ENCODE results near the gene FAM117A.
"Not testable (repeated sequence)": the region's sequence is repeated elsewhere in the genome, so short reads cannot be mapped to it uniquely, and the experiment has no call there.

Gene FAM117A

GRCh38 chr17:49676276-49676868, 87.6 kb downstream of the FAM117A start:
- peaks cover 4% of the 10 kb centered on the region for H3K9me3 Mint-ChIP-seq
- H3K4me3 Mint-ChIP-seq, result peak overlapping the region; percentile 85
- peaks cover 6% of the 10 kb centered on the region for H3K27me3 Mint-ChIP-seq
- peaks cover 24% of the 10 kb centered on the region for H3K36me3 Mint-ChIP-seq (ENCODE audit: low read depth)
- peak overlapping the region; percentile 92 for H3K27ac Mint-ChIP-seq
- ATAC-seq (peak; percentile 35), DNase-seq (no peak)
- H3K4me1 Mint-ChIP-seq, result peaks cover 57% of the 10 kb centered on the region

- Mint-ChIP-seq H3K4me3 (no peak overlapping the region), H3K36me3 (ENCODE audit: low read depth) (peaks cover 24% of the 10 kb centered on the region), H3K9me3 (peaks cover 4% of the 10 kb centered on the region), H3K27ac (peak overlapping the region; percentile 63), H3K27me3 (peaks cover 6% of the 10 kb centered on the region), H3K4me1 (peaks cover 73% of the 10 kb centered on the region)
- no peak for ATAC-seq
- no peak for DNase-seq
These were observed 89.4 kb downstream of the FAM117A start for GRCh38 chr17:49674507-49674906.

- peaks cover 73% of the 10 kb centered on the region for H3K4me1 Mint-ChIP-seq
- peak overlapping the region; percentile 69 for H3K27ac Mint-ChIP-seq
- not testable (repeated sequence) for DNase-seq, ATAC-seq, H3K27me3 Mint-ChIP-seq, H3K9me3 Mint-ChIP-seq, H3K4me3 Mint-ChIP-seq
- H3K36me3 Mint-ChIP-seq (ENCODE audit: low read depth), result peaks cover 24% of the 10 kb centered on the region
These were observed 90.3 kb downstream of the FAM117A start for GRCh38 chr17:49673679-49674078.

- no peak overlapping the region for H3K4me3 Mint-ChIP-seq
These were observed 93.3 kb downstream of the FAM117A start for GRCh38 chr17:49670641-49671040.

GRCh38 chr17:49670002-49670401, 93.9 kb downstream of the FAM117A start:
- ATAC-seq, result no peak
- Mint-ChIP-seq H3K4me3 (no peak overlapping the region), H3K4me1 (peaks cover 59% of the 10 kb centered on the region), H3K36me3 (ENCODE audit: low read depth) (peaks cover 16% of the 10 kb centered on the region), H3K9me3 (no peaks in the 10 kb centered on the region), H3K27ac (no peak overlapping the region), H3K27me3 (no peaks in the 10 kb centered on the region)
- no peak for DNase-seq

More at GRCh38 chr17:49670641-49671040, 93.3 kb downstream of the FAM117A start:
- Mint-ChIP-seq H3K4me1 (peaks cover 65% of the 10 kb centered on the region), H3K27me3 (no peaks in the 10 kb centered on the region), H3K9me3 (no peaks in the 10 kb centered on the region), H3K36me3 (ENCODE audit: low read depth) (peaks cover 21% of the 10 kb centered on the region), H3K27ac (no peak overlapping the region)
- DNase-seq (no peak), ATAC-seq (no peak)

- DNase-seq (no peak), ATAC-seq (peak; percentile 28)
- peaks cover 18% of the 10 kb centered on the region for H3K36me3 Mint-ChIP-seq (ENCODE audit: low read depth)
- no peak overlapping the region for H3K27ac Mint-ChIP-seq
- H3K4me1 Mint-ChIP-seq, result peaks cover 62% of the 10 kb centered on the region
- H3K4me3 Mint-ChIP-seq, result no peak overlapping the region
- no peaks in the 10 kb centered on the region for H3K27me3 Mint-ChIP-seq
- no peaks in the 10 kb centered on the region for H3K9me3 Mint-ChIP-seq
These were observed 96.1 kb downstream of the FAM117A start for GRCh38 chr17:49667854-49668253.

GRCh38 chr17:49664706-49665211, 99.2 kb downstream of the FAM117A start:
- Mint-ChIP-seq H3K27me3 (no peaks in the 10 kb centered on the region), H3K36me3 (ENCODE audit: low read depth) (peaks cover 24% of the 10 kb centered on the region), H3K4me1 (peaks cover 49% of the 10 kb centered on the region), H3K9me3 (no peaks in the 10 kb centered on the region), H3K4me3 (no peak overlapping the region), H3K27ac (no peak overlapping the region)
- DNase-seq (no peak), ATAC-seq (no peak)

Measured in activated naive CD8-positive, alpha-beta T cell treated with anti-CD3 and anti-CD28 coated beads, Interleukin-2, amount 50 U/mL, for 24 hours (primary cell).